NB4 (cell line): ENCODE results near the gene LYZL2.
"Not testable (repeated sequence)": the region's sequence is repeated elsewhere in the genome, so short reads cannot be mapped to it uniquely, and the experiment has no call there.

ENCODE experiments used
- DNase-seq: peaks from one replicate; pipeline ENCODE4 v3.0.0; 2010; ENCODE audit warnings: low read depth
- H3K4me3 ChIP-seq: one replicate; pipeline ENCODE4 v1.5.1; 2011; ENCODE audit warnings: mild to moderate bottlenecking, low read depth, low read length, moderate library complexity
- MYC ChIP-seq: IDR thresholded peaks from 2 replicates; pipeline ENCODE4 v1.6.1; 2011; ENCODE audit warnings: low read depth, low read length
- POLR2A ChIP-seq: IDR thresholded peaks from 2 replicates; pipeline ENCODE4 v1.6.1; 2011; ENCODE audit warnings: mild to moderate bottlenecking; ENCODE audit not compliant: insufficient read length; ENCODE audit errors: extremely low read depth
- TF ChIP-seq, protein P1 (sequence below): IDR thresholded peaks from one replicate; pipeline ENCODE4 v1.5.1; 2012; ENCODE audit warnings: low read depth, low read length
- TF ChIP-seq, protein P2 (sequence below): IDR thresholded peaks from 2 replicates; pipeline ENCODE4 v1.6.1; 2011; ENCODE audit warnings: low read depth, low read length

Gene LYZL2

GRCh38 chr10:30639946-30640786 lies 10.6 kb upstream of the LYZL2 start:
- TF ChIP-seq, protein P1, sequence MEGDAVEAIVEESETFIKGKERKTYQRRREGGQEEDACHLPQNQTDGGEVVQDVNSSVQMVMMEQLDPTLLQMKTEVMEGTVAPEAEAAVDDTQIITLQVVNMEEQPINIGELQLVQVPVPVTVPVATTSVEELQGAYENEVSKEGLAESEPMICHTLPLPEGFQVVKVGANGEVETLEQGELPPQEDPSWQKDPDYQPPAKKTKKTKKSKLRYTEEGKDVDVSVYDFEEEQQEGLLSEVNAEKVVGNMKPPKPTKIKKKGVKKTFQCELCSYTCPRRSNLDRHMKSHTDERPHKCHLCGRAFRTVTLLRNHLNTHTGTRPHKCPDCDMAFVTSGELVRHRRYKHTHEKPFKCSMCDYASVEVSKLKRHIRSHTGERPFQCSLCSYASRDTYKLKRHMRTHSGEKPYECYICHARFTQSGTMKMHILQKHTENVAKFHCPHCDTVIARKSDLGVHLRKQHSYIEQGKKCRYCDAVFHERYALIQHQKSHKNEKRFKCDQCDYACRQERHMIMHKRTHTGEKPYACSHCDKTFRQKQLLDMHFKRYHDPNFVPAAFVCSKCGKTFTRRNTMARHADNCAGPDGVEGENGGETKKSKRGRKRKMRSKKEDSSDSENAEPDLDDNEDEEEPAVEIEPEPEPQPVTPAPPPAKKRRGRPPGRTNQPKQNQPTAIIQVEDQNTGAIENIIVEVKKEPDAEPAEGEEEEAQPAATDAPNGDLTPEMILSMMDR, result peak; percentile 69
- no peak for TF ChIP-seq POLR2A
- H3K4me3 ChIP-seq, result no peak overlapping the region
- DNase-seq, result peak; percentile 71

GRCh38 chr10:30637881-30638467 lies 8.4 kb upstream of the LYZL2 start:
- no peak for TF ChIP-seq MYC
- TF ChIP-seq, protein P1, result no peak
- TF ChIP-seq, protein P2, sequence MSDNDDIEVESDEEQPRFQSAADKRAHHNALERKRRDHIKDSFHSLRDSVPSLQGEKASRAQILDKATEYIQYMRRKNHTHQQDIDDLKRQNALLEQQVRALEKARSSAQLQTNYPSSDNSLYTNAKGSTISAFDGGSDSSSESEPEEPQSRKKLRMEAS, result no peak
- TF ChIP-seq POLR2A, result no peak
- peak; percentile 61 for DNase-seq
- no peak overlapping the region for H3K4me3 ChIP-seq

- no peak for DNase-seq
- no peak for TF ChIP-seq MYC
- no peak for TF ChIP-seq POLR2A
- TF ChIP-seq, protein P1, result no peak
- TF ChIP-seq, protein P2, result no peak
- no peak overlapping the region for H3K4me3 ChIP-seq
Observed at GRCh38 chr10:30631188-30631587, 1.6 kb upstream of the LYZL2 start.

DNA sequence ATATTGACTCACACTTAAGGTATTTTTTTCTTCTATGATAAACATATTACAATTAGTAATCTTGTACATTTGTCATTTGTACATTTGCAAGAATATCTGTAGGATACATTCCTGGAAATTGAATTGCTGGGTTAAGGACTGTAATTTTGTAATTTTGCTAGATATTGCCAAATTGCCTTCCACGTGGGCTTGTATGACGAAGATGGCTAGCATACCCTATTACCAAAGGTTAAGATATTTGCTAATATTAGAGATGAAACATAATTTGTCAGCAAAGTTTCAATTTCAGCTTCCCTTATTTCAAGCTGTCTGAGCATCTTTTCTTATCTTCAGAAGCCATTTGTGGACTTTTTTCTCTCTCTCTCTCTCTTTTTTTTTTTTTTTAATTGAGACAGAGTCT lies 1.0 kb upstream of the LYZL2 start:
- no peak overlapping the region for H3K4me3 ChIP-seq
- DNase-seq, result no peak
- no peak for TF ChIP-seq POLR2A

GRCh38 chr10:30628576-30628975 lies 977 bp downstream of the LYZL2 start:
- not testable (repeated sequence) for H3K4me3 ChIP-seq, DNase-seq

DNA sequence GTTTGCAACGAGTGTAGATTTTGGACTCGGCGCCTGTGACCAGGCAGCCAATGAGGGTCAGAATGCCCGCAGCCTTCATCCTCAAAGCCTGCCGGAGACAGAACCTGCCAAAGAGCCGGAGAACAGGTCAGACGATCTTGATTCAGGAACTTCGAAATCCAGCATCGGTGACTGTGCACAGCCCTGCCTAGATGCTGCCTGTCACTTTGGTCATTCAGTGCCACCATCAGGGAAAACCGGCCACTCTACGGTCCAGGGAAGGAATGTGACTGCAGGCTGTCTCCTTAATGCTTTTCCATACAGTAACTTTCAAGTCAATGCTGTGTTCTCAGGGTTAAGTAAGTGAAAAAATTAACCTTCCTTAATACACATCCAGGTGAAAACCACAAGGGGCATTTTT lies 2.7 kb downstream of the LYZL2 start:
- not testable (repeated sequence) for H3K4me3 ChIP-seq, DNase-seq

GRCh38 chr10:30626196-30626595 lies 3.4 kb downstream of the LYZL2 start:
- not testable (repeated sequence) for DNase-seq, H3K4me3 ChIP-seq

DNA sequence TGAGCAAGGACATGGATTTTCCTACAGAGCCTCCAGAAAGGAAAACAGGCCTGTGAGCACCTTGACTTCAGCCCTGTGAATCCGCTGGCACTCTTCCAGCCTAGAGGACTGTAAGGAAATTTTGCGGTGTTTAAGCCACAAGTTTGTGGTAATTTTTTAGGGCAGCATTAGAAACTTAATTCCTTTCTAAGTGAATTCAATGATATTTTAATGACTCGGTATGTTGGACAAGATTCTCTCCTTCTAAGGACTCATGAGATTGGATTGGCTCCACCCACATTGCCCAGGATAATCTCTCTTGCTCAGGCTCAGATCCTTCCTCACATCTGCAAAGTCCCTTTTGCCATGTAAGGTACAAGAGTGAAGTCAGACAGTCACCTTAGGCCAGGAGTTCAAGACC lies 4.5 kb downstream of the LYZL2 start:
- TF ChIP-seq, protein P1, result no peak
- TF ChIP-seq MYC (no peak), POLR2A (no peak)
- TF ChIP-seq, protein P2, result no peak
- DNase-seq, result no peak
- no peak overlapping the region for H3K4me3 ChIP-seq
